Esophagus squamous epithelium (tissue), 4 donors: Measurements from ENCODE around the gene ST3GAL4.
"Not testable (repeated sequence)": the region's sequence is repeated elsewhere in the genome, so short reads cannot be mapped to it uniquely, and the experiment has no call there.

ENCODE experiments used
- POLR2A ChIP-seq, 4 donors: fragments of 450-650 bp; IDR thresholded peaks; one replicate each; pipeline ENCODE4 v1.6.1; 2017; ENCODE audit warnings: antibody characterized with exemption in 4 of 4, mild to moderate bottlenecking in 4 of 4, moderate library complexity in 3 of 4
- TF ChIP-seq, protein P1 (sequence below), 6 experiments: fragments of 450-650 bp in 4 of 6; fragments of 200-600 bp in 2 of 6; sonication (generic) in 2 of 6; IDR thresholded peaks; one replicate each; pipeline ENCODE4 v1.5.1; 2016 to 2019; ENCODE audit warnings: antibody characterized with exemption in 6 of 6, mild to moderate bottlenecking in 4 of 6, moderate library complexity in 4 of 6

DNA sequence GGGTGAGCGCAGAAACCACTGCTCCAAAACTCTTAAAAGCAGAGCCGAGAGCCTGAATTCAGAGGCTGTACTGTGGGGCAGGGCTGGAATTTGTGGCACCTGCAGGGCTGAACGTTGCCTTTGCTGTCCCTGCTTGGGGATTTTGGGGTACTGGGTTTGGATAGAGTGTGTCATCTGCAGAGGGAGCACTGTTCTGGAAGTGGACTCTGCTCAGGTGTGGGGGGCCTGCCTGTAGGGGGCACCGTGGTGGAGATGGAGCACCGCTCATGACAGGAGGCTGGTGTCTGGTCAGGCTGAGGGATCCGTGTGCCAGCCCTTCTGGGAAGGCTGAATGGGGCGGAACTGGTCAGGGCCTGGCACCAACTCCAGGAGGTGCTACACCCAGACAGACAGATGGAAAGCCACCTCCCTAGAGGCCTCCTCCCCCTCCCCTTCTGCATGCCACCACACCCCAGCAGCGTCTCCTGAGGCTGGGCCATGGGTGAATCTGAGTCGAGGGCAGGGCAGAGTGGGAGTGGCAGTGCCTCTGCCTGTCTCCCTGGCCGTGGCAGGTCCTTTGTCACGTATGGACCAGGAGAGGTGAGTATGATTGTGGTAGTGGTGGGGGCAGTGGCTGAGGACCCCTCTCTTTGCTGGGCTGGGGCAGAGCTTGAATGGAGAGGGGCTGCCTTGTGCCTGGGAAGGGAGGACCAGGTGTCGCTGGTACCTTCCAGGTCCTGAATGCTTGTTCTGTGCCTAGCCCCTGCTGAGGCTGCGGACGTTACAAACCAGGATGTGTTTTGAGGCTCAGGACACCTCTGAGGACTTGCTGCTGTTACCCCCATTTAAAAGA lies 11.6 kb downstream of the ST3GAL4 start:
- TF ChIP-seq, protein P1, sequence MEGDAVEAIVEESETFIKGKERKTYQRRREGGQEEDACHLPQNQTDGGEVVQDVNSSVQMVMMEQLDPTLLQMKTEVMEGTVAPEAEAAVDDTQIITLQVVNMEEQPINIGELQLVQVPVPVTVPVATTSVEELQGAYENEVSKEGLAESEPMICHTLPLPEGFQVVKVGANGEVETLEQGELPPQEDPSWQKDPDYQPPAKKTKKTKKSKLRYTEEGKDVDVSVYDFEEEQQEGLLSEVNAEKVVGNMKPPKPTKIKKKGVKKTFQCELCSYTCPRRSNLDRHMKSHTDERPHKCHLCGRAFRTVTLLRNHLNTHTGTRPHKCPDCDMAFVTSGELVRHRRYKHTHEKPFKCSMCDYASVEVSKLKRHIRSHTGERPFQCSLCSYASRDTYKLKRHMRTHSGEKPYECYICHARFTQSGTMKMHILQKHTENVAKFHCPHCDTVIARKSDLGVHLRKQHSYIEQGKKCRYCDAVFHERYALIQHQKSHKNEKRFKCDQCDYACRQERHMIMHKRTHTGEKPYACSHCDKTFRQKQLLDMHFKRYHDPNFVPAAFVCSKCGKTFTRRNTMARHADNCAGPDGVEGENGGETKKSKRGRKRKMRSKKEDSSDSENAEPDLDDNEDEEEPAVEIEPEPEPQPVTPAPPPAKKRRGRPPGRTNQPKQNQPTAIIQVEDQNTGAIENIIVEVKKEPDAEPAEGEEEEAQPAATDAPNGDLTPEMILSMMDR (IDR thresholded peaks at IDR 0.05), result not testable (repeated sequence)
- not testable (repeated sequence) for TF ChIP-seq POLR2A (IDR thresholded peaks at IDR 0.05)
